ENCODE data around the gene DNAH5.

Gene DNAH5

GRCh38 chr5:13700626-13701025 lies 243.9 kb downstream of the DNAH5 start:
- no peak for DNase-seq (ENCODE audit: low spot score)

- no peak for DNase-seq (ENCODE audit: low spot score)
Measured at GRCh38 chr5:13698885-13699284, 245.6 kb downstream of the DNAH5 start.

GRCh38 chr5:13695076-13695712 lies 249.3 kb downstream of the DNAH5 start:
- peak; percentile 12 for DNase-seq (ENCODE audit: low spot score)

GRCh38 chr5:13692172-13692571 lies 252.3 kb downstream of the DNAH5 start:
- DNase-seq (ENCODE audit: low spot score): no peak

GRCh38 chr5:13676531-13676930 lies 268.0 kb downstream of the DNAH5 start:
- no peak for DNase-seq (ENCODE audit: low spot score)

- DNase-seq (ENCODE audit: low spot score): no peak
Measured at GRCh38 chr5:13674391-13674790, 270.1 kb downstream of the DNAH5 start.

GRCh38 chr5:13673511-13673910 lies 271.0 kb downstream of the DNAH5 start:
- DNase-seq (ENCODE audit: low spot score): no peak

GRCh38 chr5:13664377-13664776 lies 280.1 kb downstream of the DNAH5 start:
- DNase-seq (ENCODE audit: low spot score): peak; percentile 41

- DNase-seq (ENCODE audit: low spot score): no peak
Measured at GRCh38 chr5:13662626-13663025, 281.9 kb downstream of the DNAH5 start.

GRCh38 chr5:13661272-13661671 lies 283.2 kb downstream of the DNAH5 start:
- DNase-seq (ENCODE audit: low spot score): no peak

- DNase-seq (ENCODE audit: low spot score): peak; percentile 35
Measured at GRCh38 chr5:13660072-13660471, 284.4 kb downstream of the DNAH5 start.

GRCh38 chr5:13659391-13659790 lies 285.1 kb downstream of the DNAH5 start:
- no peak for DNase-seq (ENCODE audit: low spot score)

GRCh38 chr5:13658761-13659160 lies 285.7 kb downstream of the DNAH5 start:
- no peak for DNase-seq (ENCODE audit: low spot score)

GRCh38 chr5:13658152-13658551 lies 286.3 kb downstream of the DNAH5 start:
- no peak for DNase-seq (ENCODE audit: low spot score)

GRCh38 chr5:13653709-13654108 lies 290.8 kb downstream of the DNAH5 start:
- no peak for DNase-seq (ENCODE audit: low spot score)

GRCh38 chr5:13649656-13650055 lies 294.8 kb downstream of the DNAH5 start:
- no peak for DNase-seq (ENCODE audit: low spot score)

GRCh38 chr5:13648822-13649221 lies 295.7 kb downstream of the DNAH5 start:
- no peak for DNase-seq (ENCODE audit: low spot score)

GRCh38 chr5:13643734-13644133 lies 300.8 kb downstream of the DNAH5 start:
- DNase-seq (ENCODE audit: low spot score): no peak

- DNase-seq (ENCODE audit: low spot score): no peak
Measured at GRCh38 chr5:13643196-13643595, 301.3 kb downstream of the DNAH5 start.

Data from SW480 (cell line).